Loucy (cell line): ENCODE results near the gene TMTC1.

Experiments used
- H2AFZ ChIP-seq: fragments of 200-600 bp; sonication (generic); 2 replicates; pipeline ENCODE4 v1.6.0; 2016; ENCODE audit warnings: antibody characterized with exemption, mild to moderate bottlenecking, low read length, moderate library complexity
- H3F3A ChIP-seq: fragments of 200-600 bp; 2 replicates; pipeline ENCODE4 v1.6.0; 2016; ENCODE audit warnings: antibody characterized with exemption, low read depth, mild to moderate bottlenecking
- H3K27me3 ChIP-seq: fragments of 200-600 bp; sonication (generic); 2 replicates; pipeline ENCODE4 v1.6.1; 2014; ENCODE audit warnings: low read length, mild to moderate bottlenecking; ENCODE audit not compliant: insufficient read depth, poor library complexity, severe bottlenecking
- H3K36me3 ChIP-seq: fragments of 200-600 bp; sonication (generic); 2 replicates; pipeline ENCODE4 v1.6.1; 2016; ENCODE audit warnings: low read length; ENCODE audit not compliant: insufficient read depth
- H3K4me1 ChIP-seq: fragments of 200-600 bp; sonication (generic); 2 replicates; pipeline ENCODE4 v1.5.1; 2014; ENCODE audit warnings: low read length, mild to moderate bottlenecking; ENCODE audit not compliant: insufficient read depth, poor library complexity, severe bottlenecking
- H3K4me2 ChIP-seq: fragments of 200-600 bp; sonication (generic); 2 replicates; pipeline ENCODE4 v1.6.0; 2014; ENCODE audit warnings: antibody characterized with exemption, low read length, low read depth, mild to moderate bottlenecking; ENCODE audit not compliant: poor library complexity, severe bottlenecking
- H3K4me3 ChIP-seq: fragments of 200-600 bp; sonication (generic); 2 replicates; pipeline ENCODE4 v1.5.1; 2014; ENCODE audit warnings: low read length, mild to moderate bottlenecking, mixed read lengths; ENCODE audit not compliant: poor library complexity, severe bottlenecking
- H3K79me2 ChIP-seq: fragments of 200-600 bp; sonication (generic); 2 replicates; pipeline ENCODE4 v1.6.1; 2014; ENCODE audit warnings: low read length; ENCODE audit not compliant: insufficient read depth
- H3K9ac ChIP-seq: fragments of 200-600 bp; sonication (generic); 2 replicates; pipeline ENCODE4 v1.6.0; 2014; ENCODE audit warnings: mild to moderate bottlenecking, low read depth, low read length, moderate library complexity; ENCODE audit not compliant: poor library complexity, severe bottlenecking
- H3K9me2 ChIP-seq: fragments of 200-600 bp; sonication (generic); replicated peaks from 2 replicates; pipeline ENCODE4 v1.6.1; 2016; ENCODE audit warnings: low read depth, low read length, mixed read lengths
- H3K9me3 ChIP-seq: fragments of 200-600 bp; sonication (generic); 2 replicates; pipeline ENCODE4 v1.6.1; 2014; ENCODE audit warnings: mild to moderate bottlenecking, antibody characterized with exemption, low read length, low read depth; ENCODE audit not compliant: insufficient read depth
- H4K20me1 ChIP-seq: fragments of 200-600 bp; sonication (generic); 2 replicates; pipeline ENCODE4 v1.6.0; 2014; ENCODE audit warnings: antibody characterized with exemption, low read length, mild to moderate bottlenecking; ENCODE audit not compliant: insufficient read depth, poor library complexity, severe bottlenecking
- EZH2phosphoT487 ChIP-seq: fragments of 200-600 bp; IDR thresholded peaks from 2 replicates; pipeline ENCODE4 v1.6.1; 2018; ENCODE audit warnings: antibody characterized with exemption, mild to moderate bottlenecking, moderate library complexity, borderline replicate concordance
- TF ChIP-seq, protein P1 (sequence below): fragments of 200-600 bp; sonication (generic); conservative IDR thresholded peaks from 2 replicates; pipeline ENCODE4 v1.5.1; 2014; ENCODE audit warnings: mild to moderate bottlenecking, antibody characterized with exemption, low read length

TMTC1 gene

DNA sequence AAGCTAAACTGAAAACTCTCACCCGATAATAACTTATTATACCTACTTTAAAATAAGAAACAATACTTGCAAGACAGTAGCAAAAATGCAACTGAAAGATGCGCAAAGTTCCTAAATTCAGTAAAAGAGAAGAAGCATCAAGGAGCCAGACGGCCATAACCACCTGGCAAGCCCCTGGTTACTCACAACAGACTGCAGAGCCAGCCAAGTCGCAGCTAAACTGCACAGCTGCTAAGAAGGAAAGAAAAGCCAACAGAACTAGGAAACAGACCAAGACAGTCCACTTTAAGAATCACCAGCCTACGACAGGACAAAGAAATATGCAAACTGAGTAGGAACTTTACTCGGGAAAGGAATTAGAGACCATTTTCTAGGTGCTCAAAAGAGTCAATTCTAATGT lies 127.9 kb downstream of the TMTC1 start:
- no peak overlapping the region for H3K4me2 ChIP-seq
- H3K4me3 ChIP-seq: no peak overlapping the region
- no peaks in the 10 kb centered on the region for H3K36me3 ChIP-seq
- TF ChIP-seq, protein P1, sequence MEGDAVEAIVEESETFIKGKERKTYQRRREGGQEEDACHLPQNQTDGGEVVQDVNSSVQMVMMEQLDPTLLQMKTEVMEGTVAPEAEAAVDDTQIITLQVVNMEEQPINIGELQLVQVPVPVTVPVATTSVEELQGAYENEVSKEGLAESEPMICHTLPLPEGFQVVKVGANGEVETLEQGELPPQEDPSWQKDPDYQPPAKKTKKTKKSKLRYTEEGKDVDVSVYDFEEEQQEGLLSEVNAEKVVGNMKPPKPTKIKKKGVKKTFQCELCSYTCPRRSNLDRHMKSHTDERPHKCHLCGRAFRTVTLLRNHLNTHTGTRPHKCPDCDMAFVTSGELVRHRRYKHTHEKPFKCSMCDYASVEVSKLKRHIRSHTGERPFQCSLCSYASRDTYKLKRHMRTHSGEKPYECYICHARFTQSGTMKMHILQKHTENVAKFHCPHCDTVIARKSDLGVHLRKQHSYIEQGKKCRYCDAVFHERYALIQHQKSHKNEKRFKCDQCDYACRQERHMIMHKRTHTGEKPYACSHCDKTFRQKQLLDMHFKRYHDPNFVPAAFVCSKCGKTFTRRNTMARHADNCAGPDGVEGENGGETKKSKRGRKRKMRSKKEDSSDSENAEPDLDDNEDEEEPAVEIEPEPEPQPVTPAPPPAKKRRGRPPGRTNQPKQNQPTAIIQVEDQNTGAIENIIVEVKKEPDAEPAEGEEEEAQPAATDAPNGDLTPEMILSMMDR: no peak
- TF ChIP-seq EZH2phosphoT487: no peak
- H3K9ac ChIP-seq: no peak overlapping the region
- H3F3A ChIP-seq: no peaks in the 10 kb centered on the region
- no peaks in the 10 kb centered on the region for H3K9me2 ChIP-seq
- no peak overlapping the region for H2AFZ ChIP-seq
- no peaks in the 10 kb centered on the region for H3K9me3 ChIP-seq
- H3K4me1 ChIP-seq: no peaks in the 10 kb centered on the region
- no peaks in the 10 kb centered on the region for H3K27me3 ChIP-seq
- no peaks in the 10 kb centered on the region for H4K20me1 ChIP-seq
- no peaks in the 10 kb centered on the region for H3K79me2 ChIP-seq

DNA sequence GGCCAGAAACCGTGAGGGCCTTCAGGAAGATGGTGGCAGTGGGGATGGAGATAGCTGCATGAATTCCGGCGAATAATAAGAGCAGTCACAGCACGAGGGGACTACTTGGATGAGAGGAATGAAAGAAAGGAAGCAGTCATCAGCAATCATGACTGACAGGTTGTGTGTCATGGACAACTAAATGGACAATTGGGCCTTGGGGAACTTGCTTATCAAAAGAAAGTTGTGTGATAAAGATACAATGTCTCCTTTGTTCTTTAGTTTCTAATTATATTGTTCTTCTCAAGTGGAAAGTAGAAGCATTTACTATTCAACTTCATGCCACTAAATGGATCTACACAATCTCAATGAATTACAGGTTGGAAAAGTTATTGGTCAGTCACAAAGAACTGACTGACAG lies 130.5 kb downstream of the TMTC1 start:
- no peak overlapping the region for H3K9ac ChIP-seq
- no peak overlapping the region for H3K4me3 ChIP-seq
- no peaks in the 10 kb centered on the region for H3K36me3 ChIP-seq
- TF ChIP-seq, protein P1: no peak
- TF ChIP-seq EZH2phosphoT487: no peak
- no peaks in the 10 kb centered on the region for H3K9me2 ChIP-seq
- H3F3A ChIP-seq: no peaks in the 10 kb centered on the region
- H2AFZ ChIP-seq: no peak overlapping the region
- H3K4me1 ChIP-seq: no peaks in the 10 kb centered on the region
- no peaks in the 10 kb centered on the region for H4K20me1 ChIP-seq
- H3K79me2 ChIP-seq: no peaks in the 10 kb centered on the region
- H3K4me2 ChIP-seq: no peak overlapping the region
- H3K27me3 ChIP-seq: no peaks in the 10 kb centered on the region
- no peaks in the 10 kb centered on the region for H3K9me3 ChIP-seq

DNA sequence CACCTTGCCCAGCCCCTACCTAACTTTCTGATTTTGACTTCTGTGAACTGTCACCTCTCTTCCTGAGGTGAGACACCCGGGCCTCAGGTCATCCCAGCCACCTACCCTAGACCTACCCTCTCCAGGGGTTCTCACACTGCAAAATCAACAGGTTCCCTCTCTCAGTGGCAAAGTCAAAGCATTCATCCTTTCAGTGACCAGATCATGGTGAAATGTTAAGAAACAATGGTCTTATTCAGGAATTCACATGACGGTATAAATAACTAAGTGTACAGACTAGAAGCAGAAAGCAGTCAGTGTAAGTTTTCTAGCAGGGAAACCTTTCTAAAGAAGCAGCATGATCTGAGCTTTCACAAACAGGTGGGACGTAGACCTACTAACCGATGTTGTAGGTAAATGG lies 133.4 kb downstream of the TMTC1 start:
- TF ChIP-seq, protein P1: no peak
- TF ChIP-seq EZH2phosphoT487: no peak
- Histone ChIP-seq H3K27me3 (no peaks in the 10 kb centered on the region), H3K79me2 (no peaks in the 10 kb centered on the region)

More for the DNA sequence above, 133.4 kb downstream of the TMTC1 start:
- Histone ChIP-seq H3K9me3 (no peaks in the 10 kb centered on the region), H3K9me2 (no peaks in the 10 kb centered on the region), H3K9ac (no peak overlapping the region), H3K36me3 (no peaks in the 10 kb centered on the region), H4K20me1 (no peaks in the 10 kb centered on the region), H3K4me2 (no peak overlapping the region), H3K4me3 (no peak overlapping the region), H3K4me1 (no peaks in the 10 kb centered on the region), H2AFZ (no peak overlapping the region), H3F3A (no peaks in the 10 kb centered on the region)
